GM12878 (cell line): ENCODE measurements around the gene ANKRD44. TPM values are rescaled to one million over a fixed set of nuclear protein-coding genes. Genes with fewer than 3 reads are reported as not detected.

Source experiments
- ATAC-seq: fragments of 200-7000 bp; cut with Tn5 transposase; 3 replicates; pipeline ENCODE4 v1.9.1; 2020; ENCODE audit warnings: mild to moderate bottlenecking, moderate library complexity
- BruUV-seq: library from RNA; stranded (reverse); fragments of 400-500 nt; replicated peaks from 2 replicates; lab custom pipeline; 2021; lab: Mats Ljungman, UMichigan
- CTCF ChIA-PET: fragments of 300-600 bp; sonication (Branson Sonifier 250); formaldehyde crosslinking; extraction: SDS; loops from one replicate; lab custom pipeline; 2021; ENCODE audit warnings: inconsistent platforms; lab: Yijun Ruan, JAX
- POLR2A ChIA-PET: fragments of 350-600 bp; formaldehyde crosslinking; extraction: SDS; loops from one replicate; lab custom pipeline; 2021; ENCODE audit warnings: inconsistent platforms; lab: Charles Lee
- RAD21 ChIA-PET: fragments of 300-600 bp; sonication (Branson Sonifier 250); formaldehyde crosslinking; loops from one replicate; lab custom pipeline; 2023; ENCODE audit warnings: antibody characterized with exemption; ENCODE audit not compliant: unreplicated experiment; lab: Charles Lee
- SMC1A ChIA-PET: fragments of 300-600 bp; sonication (Branson Sonifier 250); formaldehyde crosslinking; loops from one replicate; lab custom pipeline; 2023; ENCODE audit not compliant: unreplicated experiment, uncharacterized antibody; lab: Charles Lee
- DNase-seq: peaks from one replicate; pipeline ENCODE4 v3.0.0-alpha.2; 2011; ENCODE audit warnings: low read depth, low spot score
- FAIRE-seq: peaks from 3 replicates; lab custom pipeline; 2011; peaks lifted over from hg19 to GRCh38; lab: Jason Lieb, UNC
- H2AFZ ChIP-seq: 2 replicates; pipeline ENCODE4 v1.6.0; 2011; ENCODE audit warnings: low read depth, low read length, control low read depth; ENCODE audit not compliant: control insufficient read depth
- H3K27ac ChIP-seq: 2 replicates; pipeline ENCODE4 v1.5.1; 2011; ENCODE audit warnings: control low read depth; ENCODE audit not compliant: control insufficient read depth, insufficient read depth
- H3K27me3 ChIP-seq, 2 experiments: replicated peaks in 1 of 2; 2 replicates each; pipeline versions ENCODE4 v1.6.0 to v1.6.1; 2011; ENCODE audit warnings: low read length in 1 of 2; ENCODE audit not compliant: control insufficient read depth in 2 of 2, insufficient read depth in 2 of 2
- H3K36me3 ChIP-seq, 2 experiments: 2 replicates each; pipeline ENCODE4 v1.5.1; 2011; ENCODE audit warnings: low read length in 1 of 2; ENCODE audit not compliant: control insufficient read depth in 2 of 2, insufficient read depth in 2 of 2
- H3K4me1 ChIP-seq: 2 replicates; pipeline ENCODE4 v1.6.1; 2011; ENCODE audit warnings: mild to moderate bottlenecking, low read length, moderate library complexity, mixed read lengths; ENCODE audit not compliant: control insufficient read depth, insufficient read depth
- H3K4me2 ChIP-seq: 2 replicates; pipeline ENCODE4 v1.6.0; 2011; ENCODE audit warnings: control low read depth; ENCODE audit not compliant: control insufficient read depth, insufficient read depth
- H3K4me3 ChIP-seq: fragments of 200-600 bp; sonication (generic); 2 replicates; pipeline ENCODE4 v1.5.1; 2016
- H3K79me2 ChIP-seq: 2 replicates; pipeline ENCODE4 v1.6.0; 2011; ENCODE audit warnings: low read length; ENCODE audit not compliant: control insufficient read depth, insufficient read depth
- H3K9ac ChIP-seq: 2 replicates; pipeline ENCODE4 v1.8.0; 2011; ENCODE audit warnings: low read length, control low read depth, mixed read lengths; ENCODE audit not compliant: control insufficient read depth, insufficient read depth
- H3K9me3 ChIP-seq: replicated peaks from 3 replicates; pipeline ENCODE4 v1.5.1; 2011; ENCODE audit warnings: mild to moderate bottlenecking, low read length; ENCODE audit not compliant: control insufficient read depth, insufficient read depth
- H4K20me1 ChIP-seq: 2 replicates; pipeline ENCODE4 v1.6.0; 2011; ENCODE audit not compliant: control insufficient read depth, insufficient read depth
- ATF3 ChIP-seq: IDR thresholded peaks from 2 replicates; pipeline ENCODE4 v1.6.1; 2011; ENCODE audit warnings: low read depth, mild to moderate bottlenecking, low read length, moderate library complexity, borderline replicate concordance; ENCODE audit errors: extremely low read depth
- E2F8 ChIP-seq: fragments of 450-650 bp; IDR thresholded peaks from 2 replicates; pipeline ENCODE4 v1.6.1; 2018; ENCODE audit warnings: mild to moderate bottlenecking, low read depth, moderate library complexity; ENCODE audit not compliant: partially characterized antibody
- ESRRA ChIP-seq: IDR thresholded peaks from 2 replicates; pipeline ENCODE4 v1.6.1; 2012; ENCODE audit warnings: mild to moderate bottlenecking, low read length, improper control_type of control experiment
- FOS ChIP-seq: IDR thresholded peaks from 3 replicates; pipeline ENCODE4 v1.6.1; 2011; ENCODE audit warnings: borderline replicate concordance; ENCODE audit not compliant: insufficient read length; ENCODE audit errors: extremely low read depth
- FOXM1 ChIP-seq: IDR thresholded peaks from 2 replicates; pipeline ENCODE4 v1.6.1; 2012; ENCODE audit warnings: low read depth, mild to moderate bottlenecking, inconsistent platforms, low read length, moderate library complexity
- HDGF ChIP-seq: fragments of 450-650 bp; IDR thresholded peaks from 2 replicates; pipeline ENCODE4 v1.6.1; 2016; ENCODE audit warnings: antibody characterized with exemption
- MTA3 ChIP-seq: IDR thresholded peaks from 2 replicates; pipeline ENCODE4 v1.6.1; 2012; ENCODE audit warnings: low read length, inconsistent platforms, borderline replicate concordance
- POLR2AphosphoS2 ChIP-seq: IDR thresholded peaks from 2 replicates; pipeline ENCODE4 v1.6.1; 2011; ENCODE audit warnings: low read depth, mild to moderate bottlenecking, low read length, improper control_type of control experiment, moderate library complexity
- TCF12 ChIP-seq: IDR thresholded peaks from 2 replicates; pipeline ENCODE4 v1.6.1; 2011; ENCODE audit warnings: low read depth, mild to moderate bottlenecking, low read length
- ZNF207 ChIP-seq: fragments of 450-650 bp; IDR thresholded peaks from 2 replicates; pipeline ENCODE4 v1.6.1; 2014; ENCODE audit warnings: antibody characterized with exemption, mild to moderate bottlenecking, borderline replicate concordance
- WGBS: methylation state at CpG from one replicate; pipeline ENCODE4 v1.1.6; 2016; ENCODE audit warnings: low lambda C conversion rate; ENCODE audit not compliant: insufficient replicate concordance, insufficient coverage; ENCODE audit errors: missing lambda C conversion rate; 5-methylcytosine and 5-hydroxymethylcytosine counted together
- in situ Hi-C: fragments of 300-500 bp; cut with MboI; formaldehyde crosslinking; loops from 9 replicates; pipeline ENCODE4 v1.14.3; 2018; ENCODE audit warnings: mixed read lengths
- intact Hi-C: fragments of 100-400 bp; cut with micrococcal nuclease; formaldehyde crosslinking; loops from one replicate; pipeline ENCODE4 v1.14.2; 2022; ENCODE audit not compliant: unreplicated experiment
- polyA plus RNA-seq, 11 experiments: library from polyadenylated mRNA; depleted of rRNA in 4 of 11; unstranded in 6 of 11; stranded (reverse) in 5 of 11; fragments of >200 nt; fragmentation: Nextera tagmentation in 4 of 11; fragmentation: Illumina TruSeq in 1 of 11; extraction: Ambion mirVana in 4 of 11; extraction: Trizol in 1 of 11; gene quantifications; 1 replicate in 1 of 11; 2 replicates in 10 of 11; pipeline versions ENCODE4 v1.2.1 to v1.2.3, GENCODE V29; 2011 to 2016; ENCODE audit warnings: inconsistent platforms in 2 of 11, missing spikeins in 2 of 11, low read depth in 1 of 11
- total RNA-seq, 4 experiments: library from RNA; depleted of rRNA in 3 of 4; stranded (reverse); fragments of >200 nt in 3 of 4; fragmentation: Illumina TruSeq in 1 of 4; extraction: Trizol in 1 of 4; gene quantifications; 2 replicates each; pipeline versions ENCODE4 v1.2.1 to v1.2.3, GENCODE V29; 2013 to 2021
- TF ChIP-seq, protein P1 (sequence below): IDR thresholded peaks from 2 replicates; pipeline ENCODE4 v1.6.1; 2011; ENCODE audit warnings: low read depth, low read length, improper control_type of control experiment, borderline replicate concordance

ANKRD44 gene
- total and polyA plus RNA-seq, 10 of the 15 experiments (the other 5 are each of a cell fraction or from before 2014, with no cell fraction given): 19.1 to 99.1 (median 59.6) TPM

DNA sequence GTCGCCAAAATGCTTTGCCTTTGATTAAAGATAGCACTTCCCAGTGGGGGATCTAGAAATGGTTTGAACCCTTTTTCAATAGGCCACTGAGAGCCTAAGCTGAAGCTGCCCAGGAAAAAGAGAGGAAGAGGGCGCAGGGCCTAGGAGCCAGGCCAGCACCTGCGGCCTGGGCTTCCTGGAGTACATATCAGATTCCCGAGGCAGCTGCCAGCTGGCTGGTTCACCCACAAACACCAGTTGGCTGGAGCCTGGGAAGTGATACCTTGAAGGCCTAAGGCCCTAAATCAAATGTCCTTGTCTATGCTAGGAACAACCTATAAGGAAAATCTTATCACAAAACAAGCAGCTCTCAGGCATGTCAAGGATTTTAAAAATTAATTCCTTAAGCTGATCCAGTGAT is 37.1 kb downstream of the ANKRD44 start:
- FAIRE-seq (no peak), ATAC-seq (no peak), DNase-seq (no peak)
- H3K36me3 ChIP-seq: peaks cover 0 to 2% of the 10 kb centered on the region in 2 experiments; a peak in 1 of 4 replicates
- no TSS peak for BruUV-seq
- 98% methylated on average over 4 of the region's 4 CpGs for WGBS
- no peak overlapping the region for H3K9ac ChIP-seq
- H3K4me1 ChIP-seq: peaks cover 20% of the 10 kb centered on the region
- in situ Hi-C loops: no loop called here
- no peaks in the 10 kb centered on the region for H3K27me3 ChIP-seq
- TF ChIP-seq MTA3 (no peak), POLR2AphosphoS2 (no peak), ATF3 (no peak), HDGF (no peak), ZNF207 (no peak), ESRRA (no peak), FOS (no peak), TCF12 (no peak), FOXM1 (no peak), E2F8 (no peak)
- TF ChIP-seq, protein P1, sequence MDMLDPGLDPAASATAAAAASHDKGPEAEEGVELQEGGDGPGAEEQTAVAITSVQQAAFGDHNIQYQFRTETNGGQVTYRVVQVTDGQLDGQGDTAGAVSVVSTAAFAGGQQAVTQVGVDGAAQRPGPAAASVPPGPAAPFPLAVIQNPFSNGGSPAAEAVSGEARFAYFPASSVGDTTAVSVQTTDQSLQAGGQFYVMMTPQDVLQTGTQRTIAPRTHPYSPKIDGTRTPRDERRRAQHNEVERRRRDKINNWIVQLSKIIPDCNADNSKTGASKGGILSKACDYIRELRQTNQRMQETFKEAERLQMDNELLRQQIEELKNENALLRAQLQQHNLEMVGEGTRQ: no peak
- H3K9me3 ChIP-seq: no peaks in the 10 kb centered on the region
- peaks cover 84% of the 10 kb centered on the region for H3K79me2 ChIP-seq
- SMC1A ChIA-PET: interaction anchor here (1.1 to 1.7 kb wide), 4 partner anchors 10 to 27 kb away, joined by 3 to 6 read pairs (median 4); no protein-coding TSS in a partner anchor
- POLR2A ChIA-PET: interaction anchor here (0.7 to 1.3 kb wide), 5 partner anchors 14 to 75 kb away, joined by 3 to 4 read pairs (median 3); no protein-coding TSS in a partner anchor
- intact Hi-C loops: no loop called here
- no peaks in the 10 kb centered on the region; the same call in 1 of the 2 replicates for H4K20me1 ChIP-seq
- no peak overlapping the region for H3K4me3 ChIP-seq
- no peak overlapping the region for H3K27ac ChIP-seq
- RAD21 ChIA-PET: no interaction called here
- CTCF ChIA-PET: interaction anchor here (0.9 to 1.1 kb wide), 2 partner anchors 74 to 105 kb away, joined by 3 to 4 read pairs; no protein-coding TSS in a partner anchor
- H2AFZ ChIP-seq: no peak overlapping the region
- H3K4me2 ChIP-seq: no peak overlapping the region
